HG03378 (cell line): ENCODE results near the gene CHIT1.
"Not testable (repeated sequence)": the region's sequence is repeated elsewhere in the genome, so short reads cannot be mapped to it uniquely, and the experiment has no call there.

ENCODE experiments used
- ATAC-seq: cut with Tn5 transposase; IDR thresholded peaks from one replicate; pipeline ENCODE4 v1.9.1; 2021; ENCODE audit warnings: mild to moderate bottlenecking, moderate library complexity; ENCODE audit not compliant: unreplicated experiment

The CHIT1 gene

DNA sequence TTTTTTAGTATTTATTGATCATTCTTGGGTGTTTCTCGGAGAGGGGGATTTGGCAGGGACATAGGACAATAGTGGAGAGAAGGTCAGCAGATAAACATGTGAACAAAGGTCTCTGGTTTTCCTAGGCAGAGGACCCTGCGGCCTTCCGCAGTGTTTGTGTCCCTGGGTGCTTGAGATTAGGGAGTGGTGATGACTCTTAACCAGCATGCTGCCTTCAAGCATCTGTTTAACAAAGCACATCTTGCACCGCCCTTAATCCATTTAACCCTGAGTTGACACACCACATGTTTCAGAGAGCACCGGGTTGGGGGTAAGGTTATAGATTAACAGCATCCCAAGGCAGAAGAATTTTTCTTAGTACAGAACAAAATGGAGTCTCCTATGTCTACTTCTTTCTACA lies 36.7 kb upstream of the CHIT1 start:
- not testable (repeated sequence) for ATAC-seq

DNA sequence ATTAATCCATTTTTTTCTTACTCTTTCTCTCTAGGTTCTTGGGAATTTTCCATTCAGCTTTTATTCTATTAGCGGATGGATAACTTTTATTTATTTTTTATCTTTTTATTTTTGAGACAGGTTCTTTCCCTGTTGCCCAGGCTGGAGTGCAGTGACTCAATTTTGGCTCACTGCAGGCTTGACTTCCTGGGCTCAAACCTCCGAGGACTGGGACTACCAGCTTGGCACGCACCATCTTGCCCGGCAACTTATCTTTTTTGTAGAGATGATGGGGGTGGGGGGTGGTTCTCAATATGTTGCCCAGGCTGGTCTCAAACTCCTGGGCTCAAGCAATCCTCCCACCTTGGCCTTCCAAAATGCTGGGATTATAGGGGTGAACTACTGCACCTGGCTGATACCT lies 36.1 kb upstream of the CHIT1 start:
- no peak for ATAC-seq

DNA sequence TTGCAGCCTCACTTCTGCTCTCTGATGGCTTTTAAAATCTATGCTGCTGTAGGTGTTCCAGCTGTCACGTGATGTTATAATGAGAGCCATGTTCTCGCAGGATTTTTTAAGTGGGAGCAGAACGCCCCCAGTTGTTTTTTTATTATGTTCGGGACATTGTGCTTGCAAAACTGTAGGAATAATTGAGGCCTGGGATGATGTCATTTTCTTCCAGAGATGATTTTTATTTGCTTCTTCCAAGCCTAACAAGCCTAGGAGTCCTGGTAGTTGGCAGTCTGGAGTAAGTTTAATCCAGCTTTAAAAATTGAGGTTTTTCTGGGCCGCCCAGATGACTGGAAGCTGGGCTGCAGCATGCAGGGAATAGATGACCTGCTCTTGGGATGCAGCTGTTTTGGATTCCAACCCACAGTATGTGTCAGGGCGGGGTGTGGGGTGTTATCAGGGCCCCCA lies 34.6 kb upstream of the CHIT1 start:
- no peak for ATAC-seq

DNA sequence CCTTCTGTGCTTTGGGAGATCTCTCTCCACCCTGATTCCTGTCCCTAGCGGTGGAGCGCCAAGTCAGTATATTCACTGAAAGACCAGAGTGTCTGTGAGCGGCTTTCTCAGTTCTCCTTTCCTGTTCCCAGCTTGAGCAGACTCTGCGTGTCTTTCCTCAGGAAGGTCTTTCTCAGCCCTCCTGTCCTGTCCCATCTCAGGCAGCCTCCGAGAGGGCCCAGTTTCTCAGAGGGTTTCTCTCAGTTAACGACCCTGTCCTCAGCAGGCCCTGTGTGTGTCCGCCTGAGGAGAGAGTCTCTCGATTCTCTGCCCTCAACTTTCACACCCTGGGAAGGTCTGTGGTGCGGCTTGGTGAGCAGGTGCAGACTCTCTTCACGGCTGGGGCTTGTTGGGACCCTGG lies 34.0 kb upstream of the CHIT1 start:
- no peak for ATAC-seq

DNA sequence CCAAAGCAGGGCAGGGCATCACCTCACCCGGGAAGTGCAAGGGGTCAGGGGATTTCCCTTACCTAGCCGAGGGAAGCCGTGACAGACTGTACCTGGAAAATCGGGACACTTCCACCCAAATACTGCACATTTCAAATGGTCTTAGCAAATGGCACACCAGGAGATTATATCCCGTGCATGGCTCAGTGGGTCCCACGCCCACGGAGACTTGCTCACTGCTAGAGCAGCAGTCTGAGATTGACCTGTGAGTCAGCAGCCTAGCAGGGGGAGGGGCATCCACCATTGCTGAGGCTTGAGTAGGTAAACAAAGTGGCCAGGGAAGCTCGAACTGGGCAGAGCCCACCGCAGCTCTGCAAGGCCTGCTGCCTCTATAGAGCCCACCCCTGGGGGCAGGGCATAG lies 27.2 kb upstream of the CHIT1 start:
- ATAC-seq, result not testable (repeated sequence)

DNA sequence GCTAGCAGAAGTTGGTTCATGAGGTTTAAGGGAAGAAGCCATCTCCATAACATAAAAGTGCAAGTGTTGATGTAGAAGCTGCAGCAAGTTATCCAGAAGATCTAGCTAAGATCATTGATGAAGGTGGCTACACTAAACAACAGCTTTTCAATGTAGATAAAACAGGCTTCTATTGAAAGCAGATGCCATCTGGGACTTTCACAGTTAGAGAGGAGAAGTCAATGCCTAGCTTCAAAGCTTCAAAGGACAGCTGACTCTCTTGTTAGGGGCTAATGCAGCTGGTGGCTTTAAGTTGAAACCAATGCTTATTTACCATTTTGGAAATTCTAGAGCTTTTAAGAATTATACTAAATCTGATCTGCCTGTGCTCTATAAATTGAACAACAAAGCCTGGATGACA lies 25.3 kb upstream of the CHIT1 start:
- not testable (repeated sequence) for ATAC-seq

DNA sequence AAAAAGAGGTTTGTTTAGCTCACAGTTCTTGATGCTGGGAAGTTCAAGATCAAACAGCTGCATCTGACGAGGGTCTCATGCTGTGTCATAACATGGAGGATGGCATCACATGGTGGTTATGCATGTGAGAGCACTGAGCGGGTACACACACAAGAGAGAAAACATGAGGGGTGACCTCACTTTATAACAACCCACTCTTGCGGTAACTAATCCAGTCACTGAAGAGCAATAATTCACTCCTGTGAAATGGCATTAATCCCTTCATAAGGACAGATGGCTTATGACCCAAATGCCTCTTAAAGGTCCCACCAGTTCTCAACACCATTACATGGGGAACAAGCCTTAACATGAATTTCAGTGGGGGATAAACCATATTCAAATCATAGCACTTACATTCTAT lies 23.2 kb upstream of the CHIT1 start:
- no peak for ATAC-seq

DNA sequence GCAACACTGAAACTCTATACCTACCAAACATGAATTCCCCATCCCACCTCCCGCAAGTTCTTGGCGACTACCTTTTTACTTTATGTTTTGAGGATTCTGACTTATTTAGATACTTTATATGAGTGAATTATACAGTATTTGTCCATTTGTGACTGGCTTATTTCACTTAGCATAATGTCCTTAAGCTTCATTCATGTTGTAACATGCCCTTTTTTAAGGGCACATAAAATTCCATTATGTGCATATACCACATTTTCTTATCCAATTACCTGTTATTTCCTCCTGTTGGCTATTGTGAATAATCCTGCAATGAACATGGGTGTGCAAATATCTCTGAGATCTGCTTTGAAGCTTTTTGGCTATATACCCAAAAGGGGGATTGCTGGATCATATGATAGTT lies 22.0 kb upstream of the CHIT1 start:
- no peak for ATAC-seq

DNA sequence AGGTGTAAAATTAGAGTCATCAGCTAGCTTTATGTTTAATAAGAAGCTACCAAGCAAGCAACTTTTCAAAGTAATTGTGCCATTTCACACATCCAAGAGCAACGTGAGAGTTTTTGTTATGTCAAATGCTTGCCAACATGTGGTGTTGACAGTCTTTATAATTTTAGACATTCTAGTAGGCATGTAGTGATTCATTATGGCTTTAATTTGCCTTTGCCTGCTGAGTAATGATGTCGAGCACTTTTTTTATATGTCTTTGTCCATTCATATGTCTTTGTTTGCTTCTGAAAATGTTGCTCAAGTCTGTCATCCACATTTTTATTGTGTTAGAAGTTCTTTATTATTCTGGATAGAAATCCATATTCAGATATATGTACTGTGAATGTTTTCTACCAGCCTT lies 21.4 kb upstream of the CHIT1 start:
- no peak for ATAC-seq

DNA sequence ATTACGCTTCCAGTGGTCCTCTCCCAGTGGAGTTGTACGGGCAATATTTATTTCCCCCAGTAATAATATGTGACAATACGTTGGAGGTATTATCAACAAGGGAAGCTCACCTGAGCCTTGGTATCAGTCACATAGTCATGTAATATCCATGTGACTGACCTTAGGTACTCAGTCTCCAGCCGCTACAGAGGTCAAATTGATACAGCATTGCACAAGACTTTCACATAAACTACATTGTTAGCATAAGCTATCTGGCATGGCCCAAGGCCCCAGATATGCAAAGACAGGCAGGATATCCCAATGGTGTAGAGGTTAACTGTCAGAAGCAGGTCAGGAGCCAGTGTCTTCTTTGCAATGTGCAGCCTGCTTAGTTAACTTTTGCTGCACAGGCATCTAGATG lies 15.3 kb upstream of the CHIT1 start:
- no peak for ATAC-seq

DNA sequence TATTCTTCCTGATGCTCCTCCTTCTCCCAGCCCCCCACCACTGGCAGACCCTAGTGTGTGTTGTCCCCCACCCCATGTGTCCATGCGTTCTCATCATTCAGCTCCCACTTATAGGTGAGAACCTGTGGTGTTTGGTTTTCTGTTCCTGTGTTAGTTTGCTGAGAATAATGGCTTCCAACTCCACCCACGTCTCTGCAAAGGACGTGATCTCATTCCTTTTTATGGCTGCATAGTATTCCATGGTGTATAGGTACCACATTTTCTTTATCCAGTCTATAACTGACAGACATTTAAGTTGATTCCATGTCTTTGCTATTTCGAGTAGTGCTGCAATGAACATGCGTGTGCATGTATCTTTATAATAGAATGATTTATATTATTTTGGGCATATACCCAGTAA lies 12.2 kb upstream of the CHIT1 start:
- ATAC-seq, result not testable (repeated sequence)

DNA sequence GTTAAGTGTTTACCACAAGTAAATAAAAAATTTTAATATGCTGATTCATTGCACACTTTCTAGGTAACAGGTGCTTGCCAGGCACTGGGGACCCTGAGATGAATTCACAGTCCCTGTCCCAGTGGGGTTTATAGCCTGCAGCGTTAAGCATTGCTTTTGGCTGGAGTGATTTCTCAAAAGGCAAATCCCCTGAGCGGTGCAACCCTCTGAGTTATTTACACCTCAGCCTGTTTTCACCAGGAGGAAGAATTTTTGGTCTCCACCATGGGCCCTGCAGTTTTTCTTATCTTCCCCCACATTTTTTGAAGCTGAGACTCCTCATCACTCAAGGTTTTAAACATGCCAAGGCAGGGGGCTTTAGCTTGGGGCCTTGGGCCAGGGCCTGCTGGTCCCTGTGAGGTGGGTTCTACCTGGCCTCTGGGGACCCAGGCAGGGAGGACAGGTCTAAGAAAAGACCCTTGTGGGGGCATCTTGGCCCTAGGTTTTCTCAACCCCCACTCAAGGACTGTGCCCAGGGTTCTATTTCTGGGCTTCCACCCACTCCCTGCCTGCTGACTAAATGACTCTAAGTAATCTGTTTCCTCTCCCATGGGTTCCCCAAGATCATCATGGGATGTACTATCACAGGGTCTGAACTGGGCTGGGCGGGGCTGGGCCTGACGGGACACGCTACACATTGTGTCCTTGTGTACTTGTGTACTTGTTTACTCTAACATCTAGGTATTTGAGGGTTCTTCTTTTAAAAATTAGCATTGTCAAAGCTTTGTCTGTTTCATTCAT lies 10.2 kb upstream of the CHIT1 start:
- no peak for ATAC-seq

DNA sequence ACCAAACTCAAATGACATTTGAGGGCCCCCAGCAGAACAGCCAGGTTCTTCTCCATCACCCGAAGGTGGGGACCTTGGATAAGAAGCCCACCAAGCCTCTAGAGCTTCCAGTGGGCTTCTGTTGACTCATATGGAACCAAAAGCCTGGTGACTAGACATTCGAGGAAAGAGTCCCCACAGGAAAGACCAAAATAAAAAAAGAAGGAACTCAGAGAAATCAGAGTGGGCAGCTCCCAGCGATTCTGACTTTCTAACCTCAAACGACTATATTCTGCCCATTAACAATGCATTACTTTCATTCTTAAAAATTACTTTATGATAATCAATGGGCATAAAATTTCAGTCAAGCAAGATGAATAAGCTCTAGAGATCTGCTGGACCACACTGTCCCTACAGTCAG lies 9.6 kb upstream of the CHIT1 start:
- ATAC-seq, result no peak

DNA sequence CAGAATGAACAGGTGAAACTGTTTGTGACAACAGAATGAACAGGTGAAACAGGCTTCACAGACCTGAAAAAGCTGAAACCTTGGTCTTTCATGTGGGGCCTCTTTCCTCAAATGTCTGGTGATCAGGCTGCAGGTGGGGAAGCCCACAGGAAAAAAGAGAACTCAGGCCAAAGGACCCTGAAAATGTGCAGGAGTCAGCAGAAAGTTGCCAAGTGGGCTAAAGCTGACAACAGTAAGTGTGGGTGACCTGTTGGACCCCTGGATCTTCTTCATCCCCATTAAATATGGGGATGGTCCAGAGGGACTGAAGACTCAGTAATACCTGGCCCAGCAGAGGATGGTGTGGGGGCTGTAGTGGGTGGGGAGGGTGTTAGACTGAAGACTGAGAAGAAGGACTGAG lies 9.1 kb upstream of the CHIT1 start:
- no peak for ATAC-seq

DNA sequence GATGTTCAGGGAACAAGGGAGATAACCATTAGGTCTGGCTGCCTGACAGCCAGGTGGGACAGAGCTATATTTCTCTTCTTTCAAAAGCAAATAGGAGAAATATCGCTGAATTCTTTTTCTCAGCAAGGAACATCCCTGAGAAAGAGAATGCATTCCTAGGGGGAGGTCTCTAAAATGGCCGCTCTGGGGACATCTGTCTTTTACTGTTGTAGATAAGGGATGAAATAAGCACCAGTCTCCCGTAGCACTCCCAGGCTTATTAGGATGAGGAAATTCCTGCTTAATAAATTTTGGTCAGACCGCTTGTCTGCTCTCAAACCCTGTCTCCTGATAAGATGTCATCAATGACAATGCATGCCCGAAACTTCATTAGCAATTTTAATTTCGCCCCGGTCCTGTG lies 5.4 kb upstream of the CHIT1 start:
- not testable (repeated sequence) for ATAC-seq

DNA sequence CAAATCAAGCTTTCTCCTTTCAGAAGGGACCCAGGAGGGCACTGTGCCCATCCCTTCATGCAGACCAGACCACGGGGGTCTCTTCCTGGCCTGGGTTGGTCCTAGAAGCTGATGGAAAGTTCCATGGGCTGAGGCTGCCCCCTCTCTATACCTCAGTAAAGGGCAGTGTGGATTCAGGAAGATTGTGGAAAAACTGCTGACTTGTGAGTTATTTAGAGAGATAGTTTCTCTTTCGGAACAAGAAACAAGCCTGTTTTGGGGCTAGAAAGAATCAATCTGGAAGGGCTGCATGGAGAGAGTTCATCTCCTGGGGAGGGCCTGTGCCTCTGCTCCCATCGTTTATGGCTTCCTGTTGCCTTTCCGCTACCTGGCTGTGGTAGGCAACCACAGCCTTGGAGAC lies 803 bp downstream of the CHIT1 start:
- ATAC-seq, result no peak

DNA sequence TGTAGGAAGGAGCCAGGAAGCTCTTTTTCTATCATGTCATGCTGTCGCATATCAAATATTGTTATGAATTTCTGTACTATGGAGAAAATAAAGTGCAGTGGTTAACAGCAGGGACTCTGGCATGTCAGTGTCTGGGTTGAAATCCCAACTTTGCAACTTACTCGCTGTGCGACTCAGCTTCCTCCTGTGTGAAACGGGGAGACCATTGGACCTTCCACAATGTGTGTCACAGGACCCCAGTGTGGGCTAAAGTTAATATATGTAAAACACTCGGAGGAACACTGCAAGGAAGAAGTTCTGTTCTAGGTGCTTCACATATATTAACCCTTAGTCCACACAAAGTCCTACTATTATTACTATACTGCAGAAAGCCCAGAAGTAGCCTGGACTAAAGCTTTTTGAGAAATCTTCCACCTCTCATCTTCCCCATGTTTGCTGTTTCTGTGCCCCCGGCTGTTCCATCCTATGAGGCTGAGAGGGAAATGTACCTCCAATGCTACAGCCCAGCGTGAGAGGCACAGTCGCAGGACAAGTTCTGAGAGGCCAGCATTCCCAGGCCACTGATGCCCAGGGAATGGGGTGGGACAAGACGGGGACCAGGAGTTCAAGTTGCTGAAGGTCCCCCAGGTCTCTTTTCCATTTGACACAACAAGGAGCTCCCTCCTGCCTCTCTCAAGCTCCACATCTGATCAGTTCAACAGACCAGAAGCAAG lies 1.9 kb downstream of the CHIT1 start:
- ATAC-seq, result no peak

DNA sequence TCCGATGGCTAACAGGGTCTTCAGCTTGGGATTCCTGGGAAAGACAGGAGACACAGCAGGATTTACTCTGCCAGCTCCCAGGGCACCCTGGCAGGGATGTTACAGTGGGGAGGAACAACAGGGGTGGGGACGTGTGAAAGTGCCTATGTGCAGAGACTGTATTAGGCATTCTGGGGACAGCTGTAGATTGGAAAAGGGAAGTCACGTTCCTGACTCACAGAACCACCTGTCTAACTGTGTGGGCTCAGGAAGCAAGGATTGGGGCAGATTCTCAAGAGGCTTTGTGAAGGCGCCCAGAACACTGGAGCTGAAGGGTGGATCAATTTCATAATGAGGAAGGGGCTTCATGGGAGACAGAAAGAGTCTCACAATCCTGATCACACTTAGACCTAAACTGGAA lies 4.4 kb downstream of the CHIT1 start:
- ATAC-seq, result no peak

DNA sequence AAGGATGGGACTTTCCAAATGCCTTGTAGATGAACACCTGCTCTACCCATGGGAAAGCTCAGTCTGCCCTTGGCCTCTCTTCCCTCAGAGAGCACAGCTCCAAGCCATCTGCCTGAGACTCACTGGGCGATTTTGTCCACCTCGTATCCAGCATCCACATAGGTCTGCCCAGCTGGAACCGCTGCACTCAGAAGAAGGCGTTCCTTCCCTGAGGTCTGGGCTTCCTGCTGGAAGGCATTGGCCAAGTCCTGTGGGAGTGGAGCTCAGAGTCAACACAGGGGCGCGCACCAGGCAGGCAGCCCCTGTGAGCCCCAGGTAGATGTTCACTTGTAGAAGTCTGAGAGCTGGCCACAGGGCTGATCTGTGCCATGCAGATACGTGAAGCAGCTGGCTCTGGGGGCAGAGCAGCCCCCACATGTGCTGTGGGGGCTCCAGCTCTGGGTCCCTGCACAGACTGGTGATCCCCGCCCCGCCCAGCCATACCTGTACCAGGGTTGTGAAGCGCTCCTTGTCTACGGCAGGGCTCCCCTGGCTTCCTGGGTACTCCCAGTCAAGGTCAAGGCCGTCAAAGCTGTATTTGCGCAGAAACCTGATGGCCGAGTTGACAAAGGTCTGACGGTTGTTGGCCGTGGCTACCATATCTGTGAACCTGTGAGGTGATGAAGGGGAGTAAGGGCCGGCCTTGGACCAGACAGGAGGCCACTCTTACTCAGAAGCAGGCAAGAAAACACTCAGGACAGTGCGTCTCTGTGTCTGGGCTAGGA lies 6.3 kb downstream of the CHIT1 start:
- ATAC-seq, result no peak

DNA sequence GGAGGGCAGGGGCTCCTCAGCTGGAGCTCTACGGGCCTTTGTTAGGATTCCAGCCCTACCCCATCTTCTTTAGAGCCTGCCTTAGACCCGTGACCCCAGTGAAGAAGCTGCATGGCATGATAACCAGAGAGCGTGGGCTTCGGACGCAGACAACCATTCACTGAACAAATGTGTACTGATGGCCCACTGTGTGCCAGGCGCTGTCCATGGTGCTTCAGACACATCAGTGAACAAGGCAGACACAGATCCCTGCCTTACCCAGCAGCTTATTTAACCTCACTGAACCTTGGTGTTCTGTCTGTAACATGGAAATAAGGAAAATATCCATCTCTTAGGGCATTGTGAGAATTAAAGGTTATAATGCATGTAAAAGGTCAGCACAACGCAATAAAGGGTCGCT lies 9.5 kb downstream of the CHIT1 start:
- no peak for ATAC-seq

DNA sequence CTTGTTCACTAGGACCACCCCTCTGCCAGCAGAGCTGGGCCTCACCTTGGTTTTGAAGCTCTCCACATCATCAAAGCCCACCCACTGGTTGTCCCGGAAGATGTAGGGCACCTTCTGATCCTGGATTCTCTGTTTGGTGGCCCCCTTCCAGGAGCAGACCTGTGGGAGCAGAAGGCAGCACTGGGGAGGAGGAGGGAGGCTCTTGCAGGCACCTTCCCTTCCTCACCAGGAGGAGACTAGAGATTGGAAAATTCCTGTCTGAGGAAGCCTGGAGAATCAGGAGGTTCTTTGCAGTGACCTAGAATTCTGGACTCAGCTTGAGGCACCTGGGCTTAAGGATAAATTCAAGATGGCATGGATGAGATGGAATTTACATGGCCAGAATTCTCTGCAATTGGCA lies 10.3 kb downstream of the CHIT1 start:
- ATAC-seq, result no peak

DNA sequence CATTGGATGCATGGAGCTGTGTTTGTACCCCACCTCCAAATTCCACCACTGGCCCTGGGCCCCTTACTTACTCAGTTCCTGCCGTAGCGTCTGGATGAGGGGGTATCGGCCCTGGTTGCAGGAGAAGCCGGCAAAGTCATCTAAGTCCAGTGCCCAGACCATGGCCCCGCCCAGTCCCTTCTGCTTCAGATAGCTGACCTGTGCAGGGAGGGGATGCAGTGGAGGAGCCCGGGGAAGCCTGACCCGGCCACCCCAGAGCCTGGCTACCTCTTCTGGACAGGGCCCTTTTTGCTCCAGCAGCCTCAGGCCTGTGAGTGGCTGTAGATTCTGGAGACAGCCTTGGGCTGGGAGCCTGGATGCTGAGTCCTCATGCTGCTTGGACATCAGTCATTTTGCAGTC lies 11.8 kb downstream of the CHIT1 start:
- ATAC-seq, result no peak
